MCF 10A (cell line): ENCODE measurements around the gene GSS. TPM values are rescaled to one million over a fixed set of nuclear protein-coding genes. Genes with fewer than 3 reads are reported as not detected.

ENCODE experiments used
- BruUV-seq: library from RNA; stranded (reverse); fragments of 400-500 nt; replicated peaks from 2 replicates; lab custom pipeline; 2021; lab: Mats Ljungman, UMichigan
- CTCF ChIA-PET: fragments of 300-600 bp; sonication (Branson Sonifier 250); formaldehyde crosslinking; extraction: SDS; loops from one replicate; lab custom pipeline; 2021; ENCODE audit warnings: antibody characterized with exemption, inconsistent platforms; lab: Yijun Ruan, JAX
- POLR2A ChIA-PET: fragments of 300-600, 350-650 bp; sonication (Branson Sonifier 250); formaldehyde crosslinking; extraction: SDS; loops from one replicate; lab custom pipeline; 2020; ENCODE audit warnings: antibody characterized with exemption, inconsistent platforms; lab: Yijun Ruan, JAX
- DNase-seq: peaks from one replicate; pipeline ENCODE4 v3.0.0-alpha.2; 2018; ENCODE audit not compliant: unreplicated experiment
- H3K27ac Mint-ChIP-seq: one replicate; pipeline ENCODE4 v1.8.0; 2022; ENCODE audit warnings: mild to moderate bottlenecking, low read depth, mixed read lengths; ENCODE audit not compliant: unreplicated experiment
- H3K27me3 Mint-ChIP-seq: one replicate; pipeline ENCODE4 v1.8.0; 2022; ENCODE audit warnings: mixed read lengths; ENCODE audit not compliant: insufficient read depth, unreplicated experiment
- H3K36me3 Mint-ChIP-seq: one replicate; pipeline ENCODE4 v1.8.0; 2022; ENCODE audit warnings: mild to moderate bottlenecking, moderate library complexity, mixed read lengths; ENCODE audit not compliant: insufficient read depth, unreplicated experiment
- H3K4me1 Mint-ChIP-seq: one replicate; pipeline ENCODE4 v1.8.0; 2022; ENCODE audit warnings: mixed read lengths; ENCODE audit not compliant: insufficient read depth, unreplicated experiment
- H3K4me3 Mint-ChIP-seq: one replicate; pipeline ENCODE4 v1.8.0; 2022; ENCODE audit warnings: mild to moderate bottlenecking, moderate library complexity, mixed read lengths; ENCODE audit not compliant: unreplicated experiment
- H3K9me3 Mint-ChIP-seq: one replicate; pipeline ENCODE4 v1.8.0; 2022; ENCODE audit warnings: mixed read lengths; ENCODE audit not compliant: unreplicated experiment
- CTCF ChIP-seq: fragments of 200-600 bp; IDR thresholded peaks from one replicate; pipeline ENCODE4 v1.8.0; 2022; ENCODE audit warnings: antibody characterized with exemption, mild to moderate bottlenecking; ENCODE audit not compliant: unreplicated experiment
- intact Hi-C: fragments of 100-400 bp; cut with micrococcal nuclease; formaldehyde crosslinking; loops from 2 replicates; pipeline ENCODE4 v1.14.1; 2022
- total RNA-seq: library from RNA; stranded (reverse); gene quantifications from 2 replicates; pipeline ENCODE4 v1.2.3, GENCODE V29; 2022

GSS gene
- total RNA-seq, 1 experiment from 2014 or later = 115 TPM

GRCh38 chr20:34977365-34978091, 21.9 kb upstream of the GSS start:
- Mint-ChIP-seq H3K4me3 (no peak overlapping the region), H3K27ac (no peak overlapping the region), H3K4me1 (no peaks in the 10 kb centered on the region), H3K27me3 (peaks cover 36% of the 10 kb centered on the region), H3K9me3 (no peaks in the 10 kb centered on the region), H3K36me3 (peaks cover 6% of the 10 kb centered on the region)
- intact Hi-C loops = no loop called here
- no peak for DNase-seq
- CTCF ChIA-PET = interaction anchor here (0.5 to 1.2 kb wide), 3 partner anchors 104 to 485 kb away, joined by 3 to 4 read pairs (median 3); no protein-coding TSS in a partner anchor
- no TSS peak for BruUV-seq
- TF ChIP-seq CTCF = no peak
- POLR2A ChIA-PET = interaction anchor here (0.6 kb wide), 1 partner anchor 48 kb away, joined by 3 read pairs; no protein-coding TSS in a partner anchor

- H3K9me3 Mint-ChIP-seq = no peaks in the 10 kb centered on the region
These were observed 20.7 kb upstream of the GSS start for GRCh38 chr20:34976286-34976685.

GRCh38 chr20:34974246-34974645, 18.6 kb upstream of the GSS start:
- Mint-ChIP-seq H3K27ac (no peak overlapping the region), H3K9me3 (no peaks in the 10 kb centered on the region), H3K4me1 (no peaks in the 10 kb centered on the region), H3K36me3 (no peaks in the 10 kb centered on the region), H3K27me3 (peaks cover 36% of the 10 kb centered on the region), H3K4me3 (no peak overlapping the region)
- intact Hi-C loops = no loop called here
- BruUV-seq = no TSS peak
- ChIA-PET CTCF (interaction anchor here (0.6 to 0.7 kb wide), 3 partner anchors 97 to 701 kb away, joined by 3 read pairs; no protein-coding TSS in a partner anchor), POLR2A (interaction anchor here (1.0 to 1.4 kb wide), 3 partner anchors 18 to 193 kb away, joined by 3 to 5 read pairs (median 4); no protein-coding TSS in a partner anchor)
- TF ChIP-seq CTCF = no peak
- no peak for DNase-seq

More at GRCh38 chr20:34976286-34976685, 20.7 kb upstream of the GSS start:
- intact Hi-C loops = no loop called here
- Mint-ChIP-seq H3K27ac (no peak overlapping the region), H3K27me3 (peaks cover 36% of the 10 kb centered on the region), H3K4me3 (no peak overlapping the region), H3K36me3 (peaks cover 6% of the 10 kb centered on the region), H3K4me1 (no peaks in the 10 kb centered on the region)
- ChIA-PET POLR2A (interaction anchor here (1.0 to 1.5 kb wide), 2 partner anchors 11 to 108 kb away, joined by 3 to 4 read pairs; no protein-coding TSS in a partner anchor), CTCF (no interaction called here)
- BruUV-seq = no TSS peak
- TF ChIP-seq CTCF = no peak
- DNase-seq = no peak

- no peak overlapping the region for H3K4me3 Mint-ChIP-seq
- no TSS peak for BruUV-seq
- intact Hi-C loops = no loop called here
- no peak for TF ChIP-seq CTCF
- no peaks in the 10 kb centered on the region for H3K4me1 Mint-ChIP-seq
- H3K27me3 Mint-ChIP-seq = peaks cover 28% of the 10 kb centered on the region
- no peaks in the 10 kb centered on the region for H3K36me3 Mint-ChIP-seq
- no peak for DNase-seq
- POLR2A ChIA-PET = interaction anchor here (0.6 kb wide), 1 partner anchor 27 kb away, joined by 4 read pairs; no protein-coding TSS in a partner anchor
- H3K9me3 Mint-ChIP-seq = no peaks in the 10 kb centered on the region
- H3K27ac Mint-ChIP-seq = no peak overlapping the region
- CTCF ChIA-PET = interaction anchor here (0.6 to 1.0 kb wide), 4 partner anchors 49 to 236 kb away, joined by 3 to 4 read pairs (median 4); partner anchors contain the start of gene GGT7
These were observed 16.1 kb upstream of the GSS start for GRCh38 chr20:34971561-34972235.
